ENCODE measurements around the gene SYNE1.

DNA sequence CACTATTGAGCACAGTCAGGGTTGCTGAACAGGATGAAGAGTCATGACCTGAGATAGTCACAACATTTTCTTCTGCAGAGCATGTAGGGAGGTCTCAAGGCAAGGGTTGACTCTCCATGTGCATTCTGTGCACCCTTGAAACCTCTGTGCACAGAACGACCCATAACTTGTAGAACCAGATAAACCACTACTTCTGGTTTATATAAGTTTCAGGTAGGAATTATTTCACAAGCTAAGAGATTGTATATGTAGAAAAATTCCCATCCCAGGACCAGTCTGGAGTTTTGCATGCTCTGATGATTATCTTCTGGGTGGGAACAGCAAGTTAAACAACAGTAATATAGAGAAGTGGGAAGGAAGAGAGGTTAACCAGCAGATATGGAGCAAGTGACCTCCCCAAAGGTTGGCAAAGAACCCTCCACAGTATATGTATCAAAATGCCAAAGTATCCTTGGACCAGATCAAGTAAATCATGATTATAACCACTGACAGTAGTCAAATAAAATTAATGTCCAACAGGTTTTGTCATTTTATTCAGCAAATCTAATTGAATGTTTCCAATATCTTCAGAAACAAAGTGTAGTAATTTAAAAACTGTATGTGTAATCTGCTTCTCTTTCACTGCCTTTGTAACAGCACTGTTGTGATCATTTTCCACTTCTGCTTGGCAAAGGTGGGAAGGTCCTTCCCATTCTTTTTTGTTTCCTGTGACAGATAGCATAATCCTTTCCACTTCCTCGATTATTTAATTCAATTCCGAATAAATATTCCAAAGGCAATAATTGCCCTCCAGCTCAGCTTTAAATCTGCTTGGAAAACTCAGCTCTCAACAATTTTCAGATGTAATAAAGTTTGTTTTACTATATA is 104.4 kb downstream of the SYNE1 start:
- TF ChIP-seq, protein P1, sequence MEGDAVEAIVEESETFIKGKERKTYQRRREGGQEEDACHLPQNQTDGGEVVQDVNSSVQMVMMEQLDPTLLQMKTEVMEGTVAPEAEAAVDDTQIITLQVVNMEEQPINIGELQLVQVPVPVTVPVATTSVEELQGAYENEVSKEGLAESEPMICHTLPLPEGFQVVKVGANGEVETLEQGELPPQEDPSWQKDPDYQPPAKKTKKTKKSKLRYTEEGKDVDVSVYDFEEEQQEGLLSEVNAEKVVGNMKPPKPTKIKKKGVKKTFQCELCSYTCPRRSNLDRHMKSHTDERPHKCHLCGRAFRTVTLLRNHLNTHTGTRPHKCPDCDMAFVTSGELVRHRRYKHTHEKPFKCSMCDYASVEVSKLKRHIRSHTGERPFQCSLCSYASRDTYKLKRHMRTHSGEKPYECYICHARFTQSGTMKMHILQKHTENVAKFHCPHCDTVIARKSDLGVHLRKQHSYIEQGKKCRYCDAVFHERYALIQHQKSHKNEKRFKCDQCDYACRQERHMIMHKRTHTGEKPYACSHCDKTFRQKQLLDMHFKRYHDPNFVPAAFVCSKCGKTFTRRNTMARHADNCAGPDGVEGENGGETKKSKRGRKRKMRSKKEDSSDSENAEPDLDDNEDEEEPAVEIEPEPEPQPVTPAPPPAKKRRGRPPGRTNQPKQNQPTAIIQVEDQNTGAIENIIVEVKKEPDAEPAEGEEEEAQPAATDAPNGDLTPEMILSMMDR (IDR thresholded peaks at IDR 0.05), result no peak
- no peak for TF ChIP-seq POLR2A (IDR thresholded peaks at IDR 0.05)
